ENCODE data around the gene TMEM14C.
"Not testable (repeated sequence)": the region's sequence is repeated elsewhere in the genome, so short reads cannot be mapped to it uniquely, and the experiment has no call there.

Gene TMEM14C

DNA sequence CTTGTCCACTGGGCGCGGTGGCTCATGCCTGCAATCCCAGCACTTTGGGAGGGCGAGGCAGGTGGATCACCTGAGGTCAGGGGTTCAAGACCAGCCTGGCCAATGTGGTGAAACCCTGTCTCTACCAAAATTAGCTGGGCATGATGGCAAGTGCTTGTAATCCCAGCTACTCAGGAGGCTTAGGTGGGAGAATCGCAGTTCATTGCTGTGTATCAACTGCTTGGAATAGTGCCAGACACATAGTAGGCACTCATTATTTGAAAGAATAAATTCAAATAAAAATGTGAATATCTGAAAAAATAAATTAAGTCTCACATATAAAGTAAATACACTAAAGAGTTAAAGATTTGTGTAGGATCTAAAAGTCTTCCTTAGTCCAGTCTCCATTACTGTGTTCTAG lies 26.2 kb upstream of the TMEM14C start:
- Mint-ChIP-seq H3K4me3 (peak overlapping the region; percentile 15), H3K9me3 (no peaks in the 10 kb centered on the region), H3K27me3 (ENCODE audit: low read depth) (no peaks in the 10 kb centered on the region), H3K36me3 (ENCODE audit: low read depth) (peaks cover 30% of the 10 kb centered on the region), H3K27ac (no peak overlapping the region), H3K4me1 (ENCODE audit: low read depth) (peaks cover 28% of the 10 kb centered on the region)

- peaks cover 7% of the 10 kb centered on the region for H3K9me3 Mint-ChIP-seq
- H3K4me3 Mint-ChIP-seq = no peak overlapping the region
- H3K27me3 Mint-ChIP-seq (ENCODE audit: low read depth) = no peaks in the 10 kb centered on the region
- peaks cover 7% of the 10 kb centered on the region for H3K4me1 Mint-ChIP-seq (ENCODE audit: low read depth)
- H3K27ac Mint-ChIP-seq = peak overlapping the region; percentile 73
- H3K36me3 Mint-ChIP-seq (ENCODE audit: low read depth) = peaks cover 17% of the 10 kb centered on the region
These were observed 8.9 kb upstream of the TMEM14C start for GRCh38 chr6:10713962-10714361.

DNA sequence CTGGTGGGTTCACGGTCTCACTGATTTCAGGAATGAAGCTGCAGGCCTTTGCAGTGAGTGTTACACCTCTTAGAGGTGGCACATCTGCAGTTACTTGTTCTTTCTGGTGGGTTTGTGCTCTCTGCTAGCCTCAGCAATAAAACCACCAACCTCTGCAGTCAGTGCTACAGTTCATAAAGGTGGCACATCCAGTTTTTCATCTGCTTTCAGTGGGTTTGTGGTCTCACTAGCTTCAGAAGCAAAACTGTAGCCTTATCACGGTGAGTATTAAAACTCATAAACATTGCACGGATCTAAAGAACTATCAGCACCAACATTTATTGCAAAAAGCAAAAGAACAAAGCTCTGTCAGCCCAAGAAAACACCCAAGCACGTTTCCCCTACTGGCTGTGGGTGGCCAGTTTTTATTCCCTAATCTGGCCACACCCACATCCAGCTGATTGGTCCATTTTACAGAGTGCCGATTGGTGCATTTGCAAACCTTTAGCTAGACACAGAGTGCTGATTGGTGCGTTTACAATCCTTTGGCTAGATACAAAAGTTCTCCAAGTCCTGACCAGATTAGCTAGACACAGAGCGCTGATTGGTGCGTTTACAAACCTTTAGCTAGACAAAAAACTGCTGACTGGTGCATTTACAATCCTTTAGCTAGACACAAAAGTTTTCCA lies 3.4 kb upstream of the TMEM14C start:
- H3K27me3 Mint-ChIP-seq (ENCODE audit: low read depth) = no peaks in the 10 kb centered on the region
- peaks cover 11% of the 10 kb centered on the region for H3K36me3 Mint-ChIP-seq (ENCODE audit: low read depth)
- H3K9me3 Mint-ChIP-seq = peaks cover 14% of the 10 kb centered on the region
- H3K27ac Mint-ChIP-seq = peak overlapping the region; percentile 89
- H3K4me3 Mint-ChIP-seq = peak overlapping the region; percentile 80
- H3K4me1 Mint-ChIP-seq (ENCODE audit: low read depth) = peaks cover 40% of the 10 kb centered on the region

- Mint-ChIP-seq H3K4me3 (peak overlapping the region; percentile 80), H3K27me3 (ENCODE audit: low read depth) (no peaks in the 10 kb centered on the region), H3K27ac (peak overlapping the region; percentile 89), H3K4me1 (ENCODE audit: low read depth) (peaks cover 43% of the 10 kb centered on the region), H3K9me3 (peaks cover 14% of the 10 kb centered on the region), H3K36me3 (ENCODE audit: low read depth) (peaks cover 11% of the 10 kb centered on the region)
These were observed 3.0 kb upstream of the TMEM14C start for GRCh38 chr6:10719964-10720264.

DNA sequence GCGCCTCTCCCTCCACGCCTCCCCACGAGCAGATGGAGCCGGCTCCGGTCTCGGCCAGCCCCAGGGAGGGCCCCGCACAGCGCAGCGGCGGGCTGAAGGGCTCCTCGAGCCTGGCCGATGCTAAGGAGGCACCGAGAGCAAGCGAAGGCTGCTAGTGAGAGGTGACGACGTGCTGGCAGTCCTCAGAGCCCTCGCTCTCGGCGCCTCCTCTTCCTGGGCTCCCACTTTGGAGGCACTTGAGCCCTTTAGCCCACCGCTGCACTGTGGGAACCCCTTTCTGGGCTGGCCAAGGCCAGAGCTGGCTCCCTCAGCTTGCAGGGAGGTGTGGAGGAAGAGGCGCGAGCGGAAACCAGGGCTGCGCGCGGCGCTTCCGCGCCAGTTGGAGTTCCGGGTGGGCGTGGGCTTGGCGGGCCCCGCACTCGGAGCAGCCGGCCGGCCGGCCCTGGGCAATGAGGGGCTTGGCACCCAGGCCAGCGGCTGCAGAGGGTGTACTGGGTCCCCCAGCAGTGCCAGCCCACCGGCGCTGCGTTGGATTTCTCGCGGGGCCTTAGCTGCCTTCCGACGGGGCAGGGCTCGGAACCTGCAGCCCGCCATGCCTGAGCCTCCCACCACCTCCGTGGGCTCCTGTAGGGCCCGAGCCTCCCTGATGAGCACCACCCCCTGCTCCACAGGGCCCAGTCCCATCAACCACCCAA lies 2.5 kb upstream of the TMEM14C start:
- H3K36me3 Mint-ChIP-seq (ENCODE audit: low read depth) = peaks cover 12% of the 10 kb centered on the region
- peaks cover 14% of the 10 kb centered on the region for H3K9me3 Mint-ChIP-seq
- H3K27ac Mint-ChIP-seq = peak overlapping the region; percentile 95
- H3K4me1 Mint-ChIP-seq (ENCODE audit: low read depth) = peaks cover 45% of the 10 kb centered on the region
- H3K27me3 Mint-ChIP-seq (ENCODE audit: low read depth) = no peaks in the 10 kb centered on the region
- H3K4me3 Mint-ChIP-seq = peak overlapping the region; percentile 95

DNA sequence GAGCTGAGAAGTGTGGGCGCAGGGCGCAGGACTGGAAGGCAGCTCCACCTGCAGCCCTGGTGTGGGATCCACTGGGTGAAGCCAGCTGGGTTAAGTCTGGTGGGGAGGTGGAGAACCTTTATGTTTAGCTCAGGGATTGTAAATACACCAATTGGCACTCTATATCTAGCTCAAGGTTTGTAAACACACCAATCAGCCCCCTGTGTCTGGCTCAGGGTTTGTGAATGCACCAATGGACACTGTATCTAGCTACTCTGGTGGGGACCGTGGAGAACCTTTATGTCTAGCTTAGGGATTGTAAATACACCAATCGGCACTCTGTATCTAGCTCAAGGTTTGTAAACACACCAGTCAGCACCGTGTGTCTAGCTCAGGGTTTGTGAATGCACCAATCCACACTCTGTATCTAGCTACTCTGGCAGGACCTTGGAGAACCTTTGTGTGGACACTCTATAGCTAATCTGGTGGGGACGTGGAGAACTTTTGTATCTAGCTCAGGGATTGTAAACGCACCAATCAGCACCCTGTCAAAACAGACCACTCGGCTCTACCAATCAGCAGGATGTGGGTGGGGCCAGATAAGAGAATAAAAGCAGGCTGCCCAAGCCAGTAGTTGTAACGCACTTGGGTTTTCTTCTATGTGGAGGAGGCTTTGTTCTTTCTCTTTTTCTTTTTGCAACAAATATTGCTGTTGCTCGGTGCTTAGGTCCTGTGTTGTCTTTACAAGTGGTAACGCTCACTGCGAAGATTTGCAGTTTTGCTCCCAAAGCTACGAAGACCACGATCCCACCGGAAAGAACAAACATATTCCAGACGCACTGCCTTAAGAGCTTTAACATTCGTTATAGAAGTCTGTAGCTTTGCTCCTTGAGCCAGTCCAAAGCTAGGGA lies 1.7 kb upstream of the TMEM14C start:
- H3K27me3 Mint-ChIP-seq (ENCODE audit: low read depth) = not testable (repeated sequence)
- Mint-ChIP-seq H3K27ac (peak overlapping the region; percentile 95), H3K9me3 (peaks cover 14% of the 10 kb centered on the region), H3K36me3 (ENCODE audit: low read depth) (peaks cover 15% of the 10 kb centered on the region), H3K4me3 (peak overlapping the region; percentile 95), H3K4me1 (ENCODE audit: low read depth) (peaks cover 49% of the 10 kb centered on the region)

GRCh38 chr6:10721850-10722569 lies 860 bp upstream of the TMEM14C start:
- Mint-ChIP-seq H3K36me3 (ENCODE audit: low read depth) (peaks cover 15% of the 10 kb centered on the region), H3K4me1 (ENCODE audit: low read depth) (peaks cover 49% of the 10 kb centered on the region), H3K9me3 (peaks cover 14% of the 10 kb centered on the region), H3K27ac (peak overlapping the region; percentile 95), H3K27me3 (ENCODE audit: low read depth) (no peaks in the 10 kb centered on the region), H3K4me3 (peak overlapping the region; percentile 95)

DNA sequence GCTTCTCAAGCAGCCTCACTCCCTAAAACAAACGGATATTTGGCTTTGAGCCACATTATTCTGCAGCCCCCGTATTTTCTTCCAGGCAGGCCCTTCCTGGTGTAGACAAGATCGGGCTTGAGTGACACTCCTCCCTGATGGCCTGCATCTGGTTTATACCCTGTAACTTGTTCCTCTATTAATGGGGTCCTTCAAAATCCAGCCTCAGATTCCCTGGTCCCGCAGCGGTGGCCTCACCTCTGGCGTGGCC lies 375 bp upstream of the TMEM14C start:
- peaks cover 13% of the 10 kb centered on the region for H3K36me3 Mint-ChIP-seq (ENCODE audit: low read depth)
- H3K4me3 Mint-ChIP-seq = peak overlapping the region; percentile 95
- peak overlapping the region; percentile 95 for H3K27ac Mint-ChIP-seq
- peaks cover 14% of the 10 kb centered on the region for H3K9me3 Mint-ChIP-seq
- H3K27me3 Mint-ChIP-seq (ENCODE audit: low read depth) = no peaks in the 10 kb centered on the region
- peaks cover 49% of the 10 kb centered on the region for H3K4me1 Mint-ChIP-seq (ENCODE audit: low read depth)

- H3K4me3 Mint-ChIP-seq = peak overlapping the region; percentile 95
- peaks cover 15% of the 10 kb centered on the region for H3K36me3 Mint-ChIP-seq (ENCODE audit: low read depth)
- peaks cover 46% of the 10 kb centered on the region for H3K4me1 Mint-ChIP-seq (ENCODE audit: low read depth)
- H3K27me3 Mint-ChIP-seq (ENCODE audit: low read depth) = no peaks in the 10 kb centered on the region
- peaks cover 10% of the 10 kb centered on the region for H3K9me3 Mint-ChIP-seq
- peak overlapping the region; percentile 95 for H3K27ac Mint-ChIP-seq
These were observed 654 bp downstream of the TMEM14C start for GRCh38 chr6:10723567-10723881.

GRCh38 chr6:10725044-10725443 lies 2.2 kb downstream of the TMEM14C start:
- Mint-ChIP-seq H3K4me3 (no peak overlapping the region), H3K27ac (no peak overlapping the region), H3K4me1 (ENCODE audit: low read depth) (peaks cover 37% of the 10 kb centered on the region), H3K27me3 (ENCODE audit: low read depth) (no peaks in the 10 kb centered on the region), H3K36me3 (ENCODE audit: low read depth) (peaks cover 12% of the 10 kb centered on the region), H3K9me3 (no peaks in the 10 kb centered on the region)

DNA sequence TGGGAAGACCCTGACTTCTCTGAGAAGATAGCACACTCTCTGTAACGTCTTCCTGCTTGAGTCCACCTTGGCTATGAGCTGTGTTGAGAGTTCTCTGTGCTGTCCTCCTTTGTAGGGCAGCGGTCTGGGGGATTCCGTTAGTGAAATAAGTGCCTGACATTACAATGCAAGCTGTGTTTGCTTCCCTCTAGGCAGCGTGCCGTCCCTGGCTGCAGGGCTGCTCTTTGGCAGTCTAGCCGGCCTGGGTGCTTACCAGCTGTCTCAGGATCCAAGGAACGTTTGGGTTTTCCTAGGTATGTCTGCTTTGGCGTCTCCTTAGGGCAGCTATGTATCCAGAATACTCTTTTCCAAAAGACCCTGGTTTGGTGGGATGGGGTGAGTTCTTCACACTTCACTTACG lies 2.8 kb downstream of the TMEM14C start:
- H3K4me1 Mint-ChIP-seq (ENCODE audit: low read depth) = peaks cover 37% of the 10 kb centered on the region
- no peak overlapping the region for H3K27ac Mint-ChIP-seq
- no peaks in the 10 kb centered on the region for H3K9me3 Mint-ChIP-seq
- peaks cover 18% of the 10 kb centered on the region for H3K36me3 Mint-ChIP-seq (ENCODE audit: low read depth)
- peak overlapping the region; percentile 43 for H3K4me3 Mint-ChIP-seq
- no peaks in the 10 kb centered on the region for H3K27me3 Mint-ChIP-seq (ENCODE audit: low read depth)

DNA sequence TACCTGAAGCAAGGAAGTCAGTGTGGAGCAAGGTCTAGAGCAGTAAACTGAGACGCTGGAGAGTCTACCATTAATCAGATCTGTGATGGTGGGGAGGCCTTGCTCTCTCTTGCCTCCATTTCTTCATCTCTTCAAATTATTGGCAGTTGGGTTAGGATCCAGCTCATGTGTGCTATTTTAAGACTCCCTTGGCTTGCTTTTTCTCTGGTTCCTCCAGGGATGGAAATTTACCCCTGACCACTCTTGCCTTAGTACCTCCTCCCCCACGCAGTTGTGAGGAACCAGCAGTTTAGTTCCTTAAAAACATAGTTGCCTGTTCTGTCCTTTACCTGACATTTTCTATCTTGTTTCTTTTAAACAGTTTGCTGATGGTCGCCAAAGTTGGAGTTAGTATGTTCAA lies 7.4 kb downstream of the TMEM14C start:
- H3K4me1 Mint-ChIP-seq (ENCODE audit: low read depth) = peaks cover 5% of the 10 kb centered on the region
- no peak overlapping the region for H3K27ac Mint-ChIP-seq
- H3K4me3 Mint-ChIP-seq = no peak overlapping the region
- no peaks in the 10 kb centered on the region for H3K9me3 Mint-ChIP-seq
- H3K36me3 Mint-ChIP-seq (ENCODE audit: low read depth) = peaks cover 30% of the 10 kb centered on the region
- no peaks in the 10 kb centered on the region for H3K27me3 Mint-ChIP-seq (ENCODE audit: low read depth)

GRCh38 chr6:10733151-10733715 lies 10.4 kb downstream of the TMEM14C start:
- Mint-ChIP-seq H3K4me3 (no peak overlapping the region), H3K27me3 (ENCODE audit: low read depth) (no peaks in the 10 kb centered on the region), H3K36me3 (ENCODE audit: low read depth) (peaks cover 22% of the 10 kb centered on the region), H3K4me1 (ENCODE audit: low read depth) (no peaks in the 10 kb centered on the region), H3K27ac (no peak overlapping the region), H3K9me3 (no peaks in the 10 kb centered on the region)

DNA sequence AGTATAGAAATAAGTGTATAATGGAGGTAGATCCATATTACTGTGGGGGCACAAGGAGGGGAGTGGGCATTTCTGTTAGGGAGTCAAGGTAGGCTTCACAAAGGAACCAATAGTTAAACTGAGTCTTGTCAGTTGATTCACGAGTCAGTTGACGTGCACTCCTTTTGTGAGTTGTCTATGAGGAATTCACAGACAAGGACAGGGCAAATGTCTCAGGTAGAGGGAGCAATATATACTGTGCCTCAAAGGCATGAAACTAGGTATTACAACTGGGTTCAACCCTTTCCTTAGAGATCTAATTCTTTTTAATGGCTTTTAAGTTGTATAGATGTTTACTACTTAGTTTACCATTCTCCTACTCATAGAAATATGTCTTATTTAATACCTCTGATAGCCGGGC lies 11.0 kb downstream of the TMEM14C start:
- Mint-ChIP-seq H3K36me3 (ENCODE audit: low read depth) (peaks cover 20% of the 10 kb centered on the region), H3K9me3 (no peaks in the 10 kb centered on the region), H3K4me1 (ENCODE audit: low read depth) (no peaks in the 10 kb centered on the region), H3K27me3 (ENCODE audit: low read depth) (no peaks in the 10 kb centered on the region), H3K27ac (no peak overlapping the region), H3K4me3 (no peak overlapping the region)

Data from T-helper 1 cell treated with Interleukin-12 subunit alpha and Interleukin-12 subunit beta and Interleukin-4 antibody, amounts not matched to agents 30 μg/mL and 1 μg/mL, for 36 hours (primary cell).